HepG2 (cell line): ENCODE data around the gene ZPR1. TPM values are rescaled to one million over a fixed set of nuclear protein-coding genes. Genes with fewer than 3 reads are reported as not detected.

Experiments used
- AHR ChIP-seq: IDR thresholded peaks from 2 replicates; pipeline ENCODE4 v1.6.1; 2018; ENCODE audit warnings: missing genetic modification reagents, missing compliant biosample characterization
- ATF7-NPFF ChIP-seq: sonication (generic); formaldehyde crosslinking; IDR thresholded peaks from 2 replicates; pipeline ENCODE4 v1.8.1; 2023; ENCODE audit warnings: mild to moderate bottlenecking, low read depth, missing genetic modification reagents, moderate library complexity
- GMEB2 ChIP-seq: IDR thresholded peaks from 2 replicates; pipeline ENCODE4 v1.6.1; 2016; ENCODE audit warnings: missing biosample characterization, missing genetic modification reagents, low read depth
- MAFG ChIP-seq: sonication (generic); formaldehyde crosslinking; IDR thresholded peaks from 2 replicates; pipeline ENCODE4 v1.5.1; 2020; ENCODE audit warnings: mild to moderate bottlenecking, missing genetic modification reagents
- MXD1 ChIP-seq: sonication (generic); formaldehyde crosslinking; IDR thresholded peaks from 2 replicates; pipeline ENCODE4 v1.4.0; 2020; ENCODE audit warnings: mild to moderate bottlenecking, missing genetic modification reagents
- NR0B2 ChIP-seq: sonication (generic); formaldehyde crosslinking; IDR thresholded peaks from 2 replicates; pipeline ENCODE4 v1.4.0; 2020; ENCODE audit warnings: mild to moderate bottlenecking, missing genetic modification reagents
- NR1H2 ChIP-seq: sonication (generic); formaldehyde crosslinking; IDR thresholded peaks from 2 replicates; pipeline ENCODE4 v1.8.1; 2022; ENCODE audit warnings: low read depth, missing genetic modification reagents, borderline replicate concordance
- PBX2 ChIP-seq: IDR thresholded peaks from 2 replicates; pipeline ENCODE4 v1.6.1; 2016; ENCODE audit warnings: control low read depth
- RELA ChIP-seq: sonication (generic); formaldehyde crosslinking; IDR thresholded peaks from 2 replicates; pipeline ENCODE4 v1.4.0; 2020; ENCODE audit warnings: missing genetic modification reagents
- SKI ChIP-seq: fragments of 450-650 bp; IDR thresholded peaks from one replicate; pipeline ENCODE4 v1.6.1; 2018; ENCODE audit warnings: mild to moderate bottlenecking; ENCODE audit not compliant: partially characterized antibody
- SSRP1 ChIP-seq: IDR thresholded peaks from 2 replicates; pipeline ENCODE4 v1.6.1; 2016; ENCODE audit warnings: control low read depth
- U2AF2 ChIP-seq: fragments of 200-400 bp; formaldehyde crosslinking; IDR thresholded peaks from 2 replicates; pipeline ENCODE4 v1.6.1; 2017; ENCODE audit warnings: low read depth, mild to moderate bottlenecking, low read length
- ZBTB8A ChIP-seq: sonication (generic); formaldehyde crosslinking; IDR thresholded peaks from 2 replicates; pipeline ENCODE4 v1.4.0; 2020; ENCODE audit warnings: mild to moderate bottlenecking, low read depth, missing genetic modification reagents, borderline replicate concordance
- ZNF263 ChIP-seq: sonication (generic); formaldehyde crosslinking; IDR thresholded peaks from 2 replicates; pipeline ENCODE4 v1.4.0; 2020; ENCODE audit warnings: missing genetic modification reagents
- ZNF296 ChIP-seq: sonication (generic); formaldehyde crosslinking; conservative IDR thresholded peaks from 2 replicates; pipeline ENCODE4 v1.5.0; 2020; ENCODE audit warnings: mild to moderate bottlenecking, missing genetic modification reagents
- ZNF354B ChIP-seq: sonication (generic); formaldehyde crosslinking; IDR thresholded peaks from 2 replicates; pipeline ENCODE4 v1.8.0; 2022; ENCODE audit warnings: mild to moderate bottlenecking, missing genetic modification reagents
- polyA plus RNA-seq, 8 experiments: library from polyadenylated mRNA; depleted of rRNA in 3 of 8; stranded (reverse) in 7 of 8; unstranded in 1 of 8; fragments of >200 nt; fragmentation: Illumina TruSeq in 4 of 8; extraction: Trizol in 4 of 8; gene quantifications; 2 replicates each; pipeline versions ENCODE4 v1.2.1 to v1.2.3, GENCODE V29; 2011 to 2016; ENCODE audit warnings: low read depth in 4 of 8, missing spikeins in 1 of 8, mixed read lengths in 1 of 8; ENCODE audit not compliant: insufficient read depth in 1 of 8
- total RNA-seq, 5 experiments: library from RNA; depleted of rRNA; stranded (reverse); fragments of >200 nt; fragmentation: Illumina TruSeq; extraction: Trizol; gene quantifications; 2 replicates each; pipeline ENCODE4 v1.2.3, GENCODE V29; 2016; ENCODE audit warnings: low read depth in 1 of 5
- TF ChIP-seq, protein P1 (sequence below): sonication (generic); formaldehyde crosslinking; IDR thresholded peaks from 2 replicates; pipeline ENCODE4 v1.4.0; 2020; ENCODE audit warnings: missing genetic modification reagents
- TF ChIP-seq, protein P2 (sequence below): sonication (generic); formaldehyde crosslinking; conservative IDR thresholded peaks from 2 replicates; pipeline ENCODE4 v1.4.0; 2020; ENCODE audit warnings: mild to moderate bottlenecking, missing genetic modification reagents, moderate library complexity

Gene ZPR1
- total and polyA plus RNA-seq, 2 of the 13 experiments (the other 11 are each of a cell fraction or from before 2014, with no cell fraction given) = 40.0 to 79.3 TPM

DNA sequence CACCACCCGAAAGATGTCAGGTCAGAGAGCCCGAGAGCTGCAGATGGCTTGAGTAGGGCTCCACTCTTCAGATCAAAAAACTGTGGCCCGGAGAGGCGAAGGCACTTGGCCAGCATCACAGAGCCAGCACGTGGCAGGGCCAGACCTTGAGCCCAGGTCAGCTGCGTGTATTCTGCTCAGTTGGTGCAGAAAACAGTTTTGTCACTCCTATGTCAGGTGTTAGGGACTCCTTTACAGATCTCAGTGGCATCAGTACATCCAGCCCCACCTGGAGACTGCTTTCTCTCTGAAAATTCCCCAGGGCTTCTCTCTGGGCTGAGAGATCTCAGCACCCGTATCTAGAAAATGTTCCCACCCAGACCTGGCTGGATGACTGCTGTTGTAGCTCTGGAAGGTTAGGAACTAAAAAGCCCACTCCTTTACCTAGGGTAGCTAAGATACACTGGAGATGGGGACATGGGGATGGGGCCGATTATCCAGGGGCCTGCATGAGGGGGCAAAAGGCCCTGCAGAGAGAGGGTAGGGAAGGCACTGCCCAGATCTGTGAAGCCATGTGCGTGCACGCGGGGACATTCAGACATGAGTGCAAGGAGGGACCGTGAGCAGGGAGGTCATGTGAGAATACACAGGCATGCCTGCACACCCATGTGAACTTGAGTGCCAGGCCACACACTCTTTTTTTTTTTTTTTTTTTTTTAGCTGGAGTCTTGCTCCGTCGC lies 46.2 kb upstream of the ZPR1 start (continued):
- TF ChIP-seq RELA (no peak), ZNF296 (no peak), AHR (CRISPR knock-in tag) (no peak), ATF7-NPFF (CRISPR knock-in tag) (peak; percentile 66; the same call in 1 of the 2 replicates), SSRP1 (CRISPR knock-in tag) (no peak), ZNF263 (CRISPR knock-in tag) (0 out of 2 replicates have a peak, but pooled peaks have one; percentile 4), SKI (no peak), MXD1 (CRISPR knock-in tag) (no peak; the same call in 1 of the 2 replicates), U2AF2 (no peak), ZBTB8A (no peak), ZNF354B (CRISPR knock-in tag) (peak; percentile 81), NR0B2 (no peak), MAFG (CRISPR knock-in tag) (no peak), NR1H2 (CRISPR knock-in tag) (no peak), PBX2 (CRISPR knock-in tag) (no peak), GMEB2 (CRISPR knock-in tag) (no peak)
- TF ChIP-seq, protein P1, sequence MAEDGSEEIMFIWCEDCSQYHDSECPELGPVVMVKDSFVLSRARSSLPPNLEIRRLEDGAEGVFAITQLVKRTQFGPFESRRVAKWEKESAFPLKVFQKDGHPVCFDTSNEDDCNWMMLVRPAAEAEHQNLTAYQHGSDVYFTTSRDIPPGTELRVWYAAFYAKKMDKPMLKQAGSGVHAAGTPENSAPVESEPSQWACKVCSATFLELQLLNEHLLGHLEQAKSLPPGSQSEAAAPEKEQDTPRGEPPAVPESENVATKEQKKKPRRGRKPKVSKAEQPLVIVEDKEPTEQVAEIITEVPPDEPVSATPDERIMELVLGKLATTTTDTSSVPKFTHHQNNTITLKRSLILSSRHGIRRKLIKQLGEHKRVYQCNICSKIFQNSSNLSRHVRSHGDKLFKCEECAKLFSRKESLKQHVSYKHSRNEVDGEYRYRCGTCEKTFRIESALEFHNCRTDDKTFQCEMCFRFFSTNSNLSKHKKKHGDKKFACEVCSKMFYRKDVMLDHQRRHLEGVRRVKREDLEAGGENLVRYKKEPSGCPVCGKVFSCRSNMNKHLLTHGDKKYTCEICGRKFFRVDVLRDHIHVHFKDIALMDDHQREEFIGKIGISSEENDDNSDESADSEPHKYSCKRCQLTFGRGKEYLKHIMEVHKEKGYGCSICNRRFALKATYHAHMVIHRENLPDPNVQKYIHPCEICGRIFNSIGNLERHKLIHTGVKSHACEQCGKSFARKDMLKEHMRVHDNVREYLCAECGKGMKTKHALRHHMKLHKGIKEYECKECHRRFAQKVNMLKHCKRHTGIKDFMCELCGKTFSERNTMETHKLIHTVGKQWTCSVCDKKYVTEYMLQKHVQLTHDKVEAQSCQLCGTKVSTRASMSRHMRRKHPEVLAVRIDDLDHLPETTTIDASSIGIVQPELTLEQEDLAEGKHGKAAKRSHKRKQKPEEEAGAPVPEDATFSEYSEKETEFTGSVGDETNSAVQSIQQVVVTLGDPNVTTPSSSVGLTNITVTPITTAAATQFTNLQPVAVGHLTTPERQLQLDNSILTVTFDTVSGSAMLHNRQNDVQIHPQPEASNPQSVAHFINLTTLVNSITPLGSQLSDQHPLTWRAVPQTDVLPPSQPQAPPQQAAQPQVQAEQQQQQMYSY (CRISPR knock-in tag) = no peak
- TF ChIP-seq, protein P2, sequence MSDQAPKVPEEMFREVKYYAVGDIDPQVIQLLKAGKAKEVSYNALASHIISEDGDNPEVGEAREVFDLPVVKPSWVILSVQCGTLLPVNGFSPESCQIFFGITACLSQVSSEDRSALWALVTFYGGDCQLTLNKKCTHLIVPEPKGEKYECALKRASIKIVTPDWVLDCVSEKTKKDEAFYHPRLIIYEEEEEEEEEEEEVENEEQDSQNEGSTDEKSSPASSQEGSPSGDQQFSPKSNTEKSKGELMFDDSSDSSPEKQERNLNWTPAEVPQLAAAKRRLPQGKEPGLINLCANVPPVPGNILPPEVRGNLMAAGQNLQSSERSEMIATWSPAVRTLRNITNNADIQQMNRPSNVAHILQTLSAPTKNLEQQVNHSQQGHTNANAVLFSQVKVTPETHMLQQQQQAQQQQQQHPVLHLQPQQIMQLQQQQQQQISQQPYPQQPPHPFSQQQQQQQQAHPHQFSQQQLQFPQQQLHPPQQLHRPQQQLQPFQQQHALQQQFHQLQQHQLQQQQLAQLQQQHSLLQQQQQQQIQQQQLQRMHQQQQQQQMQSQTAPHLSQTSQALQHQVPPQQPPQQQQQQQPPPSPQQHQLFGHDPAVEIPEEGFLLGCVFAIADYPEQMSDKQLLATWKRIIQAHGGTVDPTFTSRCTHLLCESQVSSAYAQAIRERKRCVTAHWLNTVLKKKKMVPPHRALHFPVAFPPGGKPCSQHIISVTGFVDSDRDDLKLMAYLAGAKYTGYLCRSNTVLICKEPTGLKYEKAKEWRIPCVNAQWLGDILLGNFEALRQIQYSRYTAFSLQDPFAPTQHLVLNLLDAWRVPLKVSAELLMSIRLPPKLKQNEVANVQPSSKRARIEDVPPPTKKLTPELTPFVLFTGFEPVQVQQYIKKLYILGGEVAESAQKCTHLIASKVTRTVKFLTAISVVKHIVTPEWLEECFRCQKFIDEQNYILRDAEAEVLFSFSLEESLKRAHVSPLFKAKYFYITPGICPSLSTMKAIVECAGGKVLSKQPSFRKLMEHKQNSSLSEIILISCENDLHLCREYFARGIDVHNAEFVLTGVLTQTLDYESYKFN (CRISPR knock-in tag) = no peak; the same call in 1 of the 2 replicates
